ENCODE measurements around the gene UBE2J2.

The UBE2J2 gene

GRCh38 chr1:1237874-1238701 lies 35.6 kb downstream of the UBE2J2 start:
- no peak for DNase-seq

DNA sequence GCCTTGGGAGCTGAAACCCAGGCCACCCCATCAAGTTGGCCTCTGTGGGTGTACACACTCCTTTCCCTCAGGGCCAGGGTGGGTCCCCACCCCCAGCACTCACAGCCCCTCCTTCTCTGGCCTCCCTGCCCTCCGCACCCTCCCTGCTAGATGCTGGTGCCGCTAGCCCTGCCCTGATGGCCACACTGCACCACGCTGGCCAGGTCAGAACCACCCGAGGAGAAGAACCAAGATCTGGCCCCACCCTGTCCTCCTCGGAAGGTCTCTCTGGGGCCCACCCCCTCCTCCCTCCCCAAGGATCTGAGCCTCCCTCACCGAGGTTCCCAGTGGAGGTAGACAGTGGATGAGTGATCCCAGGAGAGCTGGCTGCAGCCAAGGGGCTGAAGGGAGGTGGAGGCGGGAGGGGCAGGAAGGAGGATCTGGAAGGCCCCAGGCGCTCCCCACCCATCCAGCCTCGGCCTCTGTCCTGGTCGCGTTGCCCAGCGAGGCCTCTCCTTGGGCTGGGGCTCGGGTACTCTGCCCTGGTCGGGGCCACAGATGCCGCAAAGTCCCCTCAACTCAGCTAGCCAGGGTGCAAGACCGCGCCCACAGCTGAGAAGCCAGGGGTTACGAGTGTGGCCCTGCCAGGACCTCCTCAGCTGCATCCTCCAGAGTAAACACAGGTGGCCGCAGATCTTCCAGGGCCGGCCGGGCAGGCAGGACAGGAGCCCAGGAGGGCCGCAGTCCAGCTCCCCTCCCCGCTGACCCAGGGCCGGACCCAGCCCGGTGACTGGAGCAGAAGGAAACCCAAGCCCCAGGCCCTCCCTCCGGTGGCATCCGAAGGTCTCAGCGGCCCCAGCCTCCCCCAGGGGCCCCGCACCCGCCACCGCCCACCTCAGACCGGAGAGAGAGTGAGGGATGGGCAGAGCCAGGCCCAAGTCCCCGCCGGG lies 36.4 kb downstream of the UBE2J2 start:
- DNase-seq: no peak

- no peak for DNase-seq
These were observed 37.4 kb downstream of the UBE2J2 start for GRCh38 chr1:1236176-1236763.

DNA sequence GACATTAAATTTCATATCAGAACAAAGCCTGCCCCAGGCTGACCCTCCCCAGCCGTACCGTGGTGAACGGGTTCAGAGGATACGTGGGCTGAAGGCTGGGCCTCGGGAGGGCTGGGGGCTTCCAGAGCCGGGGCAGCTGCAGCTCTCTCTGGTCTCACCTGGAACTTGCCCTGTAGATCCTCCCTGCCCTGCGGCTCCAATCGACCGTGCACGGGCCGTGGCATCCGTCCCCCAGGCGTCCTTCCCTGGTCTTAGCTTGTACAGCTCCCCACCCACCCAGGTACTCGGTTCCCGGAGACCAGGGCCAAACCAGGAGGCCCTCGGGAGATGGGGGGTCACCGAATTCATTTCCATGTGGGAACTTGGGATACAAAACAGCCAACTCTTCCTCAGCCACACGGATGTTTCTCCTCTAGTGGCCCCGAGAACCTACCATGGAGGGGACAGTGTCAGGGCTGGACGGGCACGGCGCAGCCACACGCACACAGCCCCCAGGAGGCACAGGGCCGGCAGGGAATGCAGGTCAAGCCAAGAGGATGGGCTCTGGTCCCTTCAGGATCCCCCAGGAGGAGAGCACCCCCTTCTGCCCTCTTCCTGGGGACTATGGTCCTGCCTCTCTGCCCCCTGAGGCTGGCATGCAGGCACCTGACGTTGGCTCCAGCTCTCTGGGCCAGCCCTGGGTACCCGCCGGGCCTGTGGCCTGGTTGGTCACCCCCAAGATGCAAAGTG lies 38.5 kb downstream of the UBE2J2 start:
- no peak for DNase-seq

- DNase-seq: no peak
These were observed 39.4 kb downstream of the UBE2J2 start for GRCh38 chr1:1234180-1234808.

DNA sequence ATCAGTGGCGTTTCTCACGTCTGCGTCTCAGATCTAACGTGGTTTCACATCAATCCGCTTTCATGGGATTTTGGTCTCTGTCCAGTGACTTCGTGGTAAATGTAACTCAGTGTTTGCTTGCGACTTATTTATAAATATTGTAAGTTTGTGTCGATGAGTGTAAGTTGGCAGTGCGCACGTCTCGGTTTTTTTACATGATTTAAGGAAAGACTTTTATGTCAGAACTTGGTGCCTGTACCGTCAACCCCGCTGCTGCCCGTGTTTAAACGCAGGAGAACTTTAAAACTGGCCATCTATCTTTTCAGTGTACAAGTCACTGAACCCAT lies 40.1 kb downstream of the UBE2J2 start:
- no peak for DNase-seq

- no peak for DNase-seq
These were observed 40.7 kb downstream of the UBE2J2 start for GRCh38 chr1:1232796-1233566.

DNA sequence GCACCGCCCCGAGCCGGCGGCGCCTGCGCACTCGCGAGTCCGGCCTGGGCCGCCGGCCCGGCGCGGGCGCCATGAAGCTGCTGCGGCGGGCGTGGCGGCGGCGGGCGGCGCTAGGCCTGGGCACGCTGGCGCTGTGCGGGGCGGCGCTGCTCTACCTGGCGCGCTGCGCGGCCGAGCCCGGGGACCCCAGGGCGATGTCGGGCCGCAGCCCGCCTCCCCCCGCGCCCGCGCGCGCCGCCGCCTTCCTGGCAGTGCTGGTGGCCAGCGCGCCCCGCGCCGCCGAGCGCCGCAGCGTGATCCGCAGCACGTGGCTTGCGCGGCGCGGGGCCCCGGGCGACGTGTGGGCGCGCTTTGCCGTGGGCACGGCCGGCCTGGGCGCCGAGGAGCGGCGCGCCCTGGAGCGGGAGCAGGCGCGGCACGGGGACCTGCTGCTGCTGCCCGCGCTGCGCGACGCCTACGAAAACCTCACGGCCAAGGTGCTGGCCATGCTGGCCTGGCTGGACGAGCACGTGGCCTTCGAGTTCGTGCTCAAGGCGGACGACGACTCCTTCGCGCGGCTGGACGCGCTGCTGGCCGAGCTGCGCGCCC lies 41.4 kb downstream of the UBE2J2 start, which contains the start of gene B3GALT6:
TSS of gene B3GALT6 (plus strand) at position 30 of the 588 bp plus-strand sequence. CDS start at position 72, 42 bp downstream.
- no peak for DNase-seq

GRCh38 chr1:1231400-1232207 lies 42.0 kb downstream of the UBE2J2 start, which contains the start of gene SDF4:
TSS of gene SDF4 (minus strand) at chr1:1232001. CDS start at chr1:1228772, 3,229 bp downstream.
- DNase-seq: peak; percentile 91

GRCh38 chr1:1230656-1231399 lies 42.8 kb downstream of the UBE2J2 start:
- DNase-seq: no peak

DNA sequence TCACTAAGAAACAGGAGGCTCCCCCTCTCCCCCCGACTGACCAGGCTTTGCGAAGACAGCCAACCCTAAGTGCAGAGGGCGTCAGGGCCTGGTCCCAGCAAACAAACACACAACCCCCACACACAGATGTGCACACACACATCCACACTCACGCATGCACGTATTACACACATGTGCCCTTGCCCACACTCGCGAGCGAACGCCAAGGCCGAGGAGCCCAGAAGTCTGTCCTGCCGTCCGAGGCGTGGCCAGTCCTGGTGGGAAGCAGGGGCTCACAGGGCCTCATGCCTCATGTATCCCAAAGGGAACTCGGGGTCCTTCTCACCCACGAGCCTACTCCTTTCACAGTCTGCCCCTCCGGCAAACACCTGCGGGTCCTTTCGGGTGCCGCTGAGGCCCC lies 43.9 kb downstream of the UBE2J2 start:
- DNase-seq: no peak

DNA sequence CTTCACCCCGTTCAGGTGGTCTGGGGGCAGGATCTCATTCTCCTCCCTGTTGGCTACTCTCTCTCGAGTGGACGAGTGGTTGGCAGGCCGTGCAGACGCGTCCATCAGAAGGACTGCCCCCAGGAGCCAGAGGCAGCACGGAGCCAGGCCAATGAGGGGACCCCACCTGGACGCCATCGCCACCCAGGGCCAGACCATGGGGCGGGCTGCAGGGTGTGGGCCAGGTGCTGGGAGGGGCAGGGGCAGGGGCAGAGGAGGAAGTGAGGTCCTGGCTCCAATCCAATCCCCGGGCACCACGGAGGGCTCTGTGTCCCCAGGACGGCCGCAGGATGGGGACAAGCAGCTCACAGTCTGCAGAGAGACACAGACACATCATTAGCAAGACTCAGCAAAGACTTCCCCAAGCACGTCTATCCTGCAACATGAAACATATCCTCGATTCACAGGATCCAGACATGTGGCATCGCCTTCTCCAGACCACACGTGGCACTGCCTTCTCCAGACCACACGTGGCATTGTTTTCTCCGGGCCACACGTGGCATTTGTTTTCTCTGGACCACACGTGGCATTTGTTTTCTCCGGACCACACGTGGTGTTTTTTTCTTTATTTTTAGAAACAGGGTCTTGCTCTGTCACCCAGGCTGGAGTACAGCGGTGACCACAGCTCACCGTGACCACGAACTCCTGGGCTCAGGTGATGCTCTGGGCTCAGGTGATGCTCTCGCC lies 44.9 kb downstream of the UBE2J2 start:
- DNase-seq: no peak

- no peak for DNase-seq
These were observed 45.5 kb downstream of the UBE2J2 start for GRCh38 chr1:1228187-1228586.

GRCh38 chr1:1227386-1227785 lies 46.3 kb downstream of the UBE2J2 start:
- no peak for DNase-seq

GRCh38 chr1:1226566-1227362 lies 46.9 kb downstream of the UBE2J2 start:
- DNase-seq: no peak

GRCh38 chr1:1225913-1226312 lies 47.7 kb downstream of the UBE2J2 start:
- no peak for DNase-seq

GRCh38 chr1:1225238-1225845 lies 48.3 kb downstream of the UBE2J2 start:
- DNase-seq: no peak

Measured in NCI-H2081 treated with DMSO at 0.1 percent for 48 hours (cell line).